GM21825 (cell line): ENCODE results near the gene IGIP.

Source experiments
- ATAC-seq: cut with Tn5 transposase; IDR thresholded peaks from one replicate; pipeline ENCODE4 v1.9.1; 2021; ENCODE audit warnings: mild to moderate bottlenecking, moderate library complexity; ENCODE audit not compliant: unreplicated experiment

The IGIP gene

GRCh38 chr5:140111011-140111858 is 14.5 kb upstream of the IGIP start:
- no peak for ATAC-seq

- ATAC-seq, result no peak
These were observed 13.7 kb upstream of the IGIP start for GRCh38 chr5:140111859-140112551.

GRCh38 chr5:140112685-140113179 is 13.0 kb upstream of the IGIP start:
- ATAC-seq, result no peak

DNA sequence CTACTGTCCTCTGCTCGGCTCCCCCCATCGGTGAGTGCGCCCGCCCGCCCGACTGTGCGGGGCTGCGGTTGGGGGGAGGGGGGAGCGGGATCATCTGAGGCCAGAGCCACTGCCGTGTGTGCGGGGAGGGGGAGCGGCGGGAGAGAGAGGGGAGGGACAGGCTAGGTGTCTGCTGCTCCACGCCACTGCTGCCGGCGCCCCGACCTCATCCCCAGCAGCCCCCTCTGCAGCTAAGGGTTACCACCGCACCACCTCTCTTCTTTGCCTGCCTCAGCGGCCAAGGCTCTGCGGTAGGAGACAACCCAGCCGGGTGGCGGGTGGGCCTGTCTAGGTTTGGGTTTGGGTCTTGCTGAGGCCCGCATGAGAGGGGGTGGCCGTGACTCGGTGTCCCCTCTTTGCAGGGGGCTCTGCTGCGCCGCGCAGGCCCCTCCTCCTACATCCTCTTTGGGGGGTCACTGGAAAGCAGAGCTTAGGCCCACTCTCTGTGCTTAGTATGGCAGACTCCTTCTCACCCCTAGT is 12.5 kb upstream of the IGIP start:
- no peak for ATAC-seq

GRCh38 chr5:140113699-140114263 is 12.0 kb upstream of the IGIP start, which contains the start of gene PURA:
Gene PURA, plus strand, starts transcription at chr5:140114109. Its CDS starts 73 bp downstream, at chr5:140114182.
- ATAC-seq, result peak; percentile 74

GRCh38 chr5:140114341-140115185 is 11.2 kb upstream of the IGIP start:
- ATAC-seq, result peak; percentile 29

DNA sequence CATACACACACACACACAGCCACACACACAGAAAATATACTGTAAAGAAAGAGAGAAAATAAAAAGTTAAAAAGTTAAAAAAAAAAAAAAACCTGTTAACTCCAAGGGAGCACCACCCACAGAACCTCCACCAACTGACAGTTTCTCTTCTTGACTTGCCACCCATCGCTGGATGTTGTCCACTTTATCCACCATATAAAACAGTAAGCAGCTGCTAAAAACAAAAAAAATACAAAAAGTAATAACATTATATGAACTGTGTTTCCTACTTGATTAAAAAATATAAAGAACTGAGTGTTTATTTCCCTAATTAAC is 10.6 kb upstream of the IGIP start:
- no peak for ATAC-seq

DNA sequence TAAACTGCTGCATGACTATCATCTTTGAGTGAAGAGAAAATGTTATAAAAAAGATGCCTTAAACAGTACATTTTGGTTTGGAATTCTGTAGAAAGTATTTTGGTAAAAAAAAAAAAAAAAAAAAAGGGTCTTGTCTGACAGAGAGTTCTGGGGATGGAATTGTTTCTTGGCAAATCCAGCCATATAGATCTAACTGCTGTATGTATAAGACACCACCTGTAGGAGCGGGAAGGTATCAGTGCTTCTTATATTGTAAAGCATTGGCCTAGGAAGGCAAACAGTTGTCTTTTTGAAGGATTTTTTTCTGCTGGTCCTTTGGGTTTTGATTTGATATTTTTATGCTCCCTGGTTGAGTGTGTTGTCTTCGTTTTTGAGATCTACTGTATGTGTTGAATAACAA is 9.0 kb upstream of the IGIP start:
- ATAC-seq, result no peak

- no peak for ATAC-seq
These were observed 8.2 kb upstream of the IGIP start for GRCh38 chr5:140117523-140117922.

DNA sequence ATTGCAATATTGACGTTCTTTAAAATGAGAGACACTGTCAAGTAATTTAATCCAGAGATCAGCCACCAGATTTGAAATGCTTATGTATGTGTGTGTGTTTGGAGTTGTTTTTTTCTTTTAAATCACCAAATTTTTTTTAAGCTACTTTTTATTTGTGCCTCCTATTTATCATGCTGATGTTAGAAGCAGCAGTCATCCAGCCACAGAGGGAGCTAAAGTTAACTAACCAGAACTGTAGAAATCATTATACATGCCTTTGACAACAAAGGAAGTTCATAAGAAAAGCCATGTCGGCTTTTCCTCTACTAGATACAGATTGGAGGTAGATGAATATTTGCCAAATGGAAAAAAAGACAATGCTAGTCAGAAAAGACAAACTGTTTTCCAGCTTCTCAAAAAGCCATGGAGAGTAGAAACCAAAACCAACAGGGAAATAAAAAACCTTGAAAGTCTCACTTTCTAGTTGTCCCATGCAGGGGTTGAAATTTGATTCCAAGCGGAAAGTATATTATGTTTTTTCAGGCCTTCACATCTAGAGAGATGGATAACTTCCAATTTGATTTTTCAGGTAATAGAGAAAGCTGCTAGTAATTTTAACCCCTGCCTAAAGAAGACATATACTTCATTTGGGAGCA is 7.3 kb upstream of the IGIP start:
- no peak for ATAC-seq

DNA sequence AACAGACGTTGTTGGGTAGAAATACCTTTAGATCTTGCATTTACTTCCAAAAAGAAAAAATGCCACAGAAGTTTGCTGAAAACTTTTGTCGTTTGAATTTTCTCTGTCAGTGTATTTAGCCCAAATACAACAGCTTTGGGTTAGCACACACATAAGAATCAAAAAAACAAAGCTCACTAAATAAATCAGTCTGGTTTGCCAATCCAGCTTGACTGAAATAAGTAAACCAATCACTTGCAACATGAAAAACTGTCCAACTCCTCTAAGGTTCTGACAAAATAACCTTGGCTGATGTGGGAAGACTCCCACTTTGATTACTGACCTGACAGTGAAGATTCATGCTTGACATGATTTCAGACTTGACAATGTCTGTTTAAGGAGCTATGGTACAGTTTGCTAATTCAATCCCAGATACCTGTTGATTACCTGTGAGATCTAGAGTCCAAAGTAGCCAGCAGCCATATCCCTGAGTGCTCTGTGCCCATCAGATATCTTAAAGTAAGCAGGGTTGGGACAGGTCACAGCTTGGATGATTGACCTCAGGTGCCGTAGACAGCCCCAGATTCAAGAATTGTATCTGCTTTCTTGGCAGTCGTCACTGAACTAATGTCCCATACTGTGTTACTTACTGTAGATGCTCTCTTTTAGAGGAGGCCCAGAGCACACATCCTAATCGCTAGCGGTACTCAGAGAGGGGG is 727 bp downstream of the IGIP start:
- no peak for ATAC-seq

GRCh38 chr5:140128376-140128775 is 2.6 kb downstream of the IGIP start:
- no peak for ATAC-seq

GRCh38 chr5:140130949-140131733 is 5.4 kb downstream of the IGIP start:
- no peak for ATAC-seq

DNA sequence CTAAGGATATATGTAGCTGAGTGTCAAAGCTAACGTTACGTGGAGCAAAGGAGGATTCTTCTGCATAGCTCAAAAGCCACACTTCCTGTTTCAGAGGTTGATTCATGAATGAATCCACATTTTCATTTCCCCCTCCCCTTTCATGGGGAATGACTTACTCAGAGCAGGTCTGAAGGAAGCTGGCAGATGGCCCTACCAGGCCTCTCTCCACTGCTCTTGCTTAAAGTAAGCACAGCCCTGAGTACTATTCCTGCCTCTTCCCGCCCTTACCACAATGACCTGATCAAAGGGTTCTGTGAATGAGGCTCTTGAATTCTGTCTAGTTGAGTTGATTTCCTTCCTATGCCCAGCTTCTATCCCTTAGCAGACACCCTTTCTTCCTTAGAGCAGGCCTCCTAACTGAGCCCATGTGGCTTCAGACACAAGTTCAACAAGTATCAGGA is 6.3 kb downstream of the IGIP start:
- peak; percentile 56 for ATAC-seq

GRCh38 chr5:140133514-140134167 is 7.9 kb downstream of the IGIP start:
- ATAC-seq, result no peak

DNA sequence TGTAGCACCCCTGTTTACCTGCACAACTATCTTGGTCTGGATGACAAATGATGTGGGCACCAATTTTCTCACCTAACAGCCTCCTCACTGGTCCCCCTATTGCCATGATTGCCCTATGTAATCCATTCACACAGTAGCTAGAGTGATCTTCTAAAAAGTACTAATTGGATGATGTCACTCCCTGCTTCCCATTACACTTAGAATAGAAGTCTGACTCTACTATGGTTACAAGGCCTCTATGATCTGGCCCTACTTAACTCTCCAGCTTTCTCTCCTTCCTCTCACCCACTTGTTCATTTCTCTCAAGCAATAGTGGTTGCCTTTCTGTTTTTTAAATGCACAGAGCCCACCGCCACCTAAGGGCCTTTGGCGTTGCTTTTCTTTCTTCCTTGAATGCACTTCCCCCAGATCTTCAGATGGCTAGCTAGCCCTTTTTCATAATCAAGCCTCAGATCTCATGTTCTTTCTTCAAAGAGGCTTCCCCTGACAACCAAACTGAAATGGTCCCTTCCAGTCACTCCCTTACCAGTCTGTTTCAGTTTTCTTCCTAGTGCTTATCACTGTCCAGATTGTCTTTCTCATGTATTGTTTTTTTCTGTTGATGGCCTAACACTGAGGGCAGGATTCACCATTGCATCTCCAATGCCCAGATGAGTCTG is 8.7 kb downstream of the IGIP start:
- no peak for ATAC-seq

DNA sequence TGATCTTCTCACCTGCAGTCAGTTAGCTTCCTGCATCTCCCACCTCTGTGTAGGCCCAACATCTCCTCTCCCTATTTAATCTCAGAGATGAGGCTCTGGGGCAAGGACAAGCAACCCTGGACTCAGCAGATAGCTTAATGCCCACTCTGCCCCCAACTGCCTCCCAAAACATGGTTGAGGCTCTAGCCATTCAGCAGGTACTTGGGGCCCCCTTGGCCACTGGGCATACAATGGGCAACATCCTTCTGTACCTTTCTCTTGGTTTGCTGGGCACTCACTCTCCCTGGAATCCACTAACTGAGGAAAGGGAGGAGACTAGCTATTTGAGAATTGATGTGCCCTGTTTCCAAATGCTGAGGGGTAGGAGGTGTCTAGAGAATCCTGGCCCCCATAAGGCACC is 9.4 kb downstream of the IGIP start:
- no peak for ATAC-seq

GRCh38 chr5:140136624-140137023 is 10.9 kb downstream of the IGIP start:
- ATAC-seq, result no peak
